Stomach (tissue), 4 donors: ENCODE data around the gene DGCR2.

Source experiments
- EP300 ChIP-seq: sonication (generic); formaldehyde crosslinking; IDR thresholded peaks from one replicate; pipeline ENCODE4 v1.6.1; 2017; ENCODE audit warnings: antibody characterized with exemption
- POLR2A ChIP-seq, 4 donors: fragments of 450-650 bp; IDR thresholded peaks; one replicate each; pipeline ENCODE4 v1.6.1; 2016; ENCODE audit warnings: antibody characterized with exemption in 4 of 4, control low read depth in 2 of 4, mild to moderate bottlenecking in 1 of 4, moderate library complexity in 1 of 4
- TF ChIP-seq, protein P1 (sequence below), 7 experiments: fragments of 450-650 bp in 4 of 7; fragments of 200-600 bp in 3 of 7; sonication (generic) in 3 of 7; IDR thresholded peaks; one replicate each; pipeline ENCODE4 v1.5.1; 2016 to 2019; ENCODE audit warnings: antibody characterized with exemption in 7 of 7, control low read depth in 2 of 7, mild to moderate bottlenecking in 1 of 7

DNA sequence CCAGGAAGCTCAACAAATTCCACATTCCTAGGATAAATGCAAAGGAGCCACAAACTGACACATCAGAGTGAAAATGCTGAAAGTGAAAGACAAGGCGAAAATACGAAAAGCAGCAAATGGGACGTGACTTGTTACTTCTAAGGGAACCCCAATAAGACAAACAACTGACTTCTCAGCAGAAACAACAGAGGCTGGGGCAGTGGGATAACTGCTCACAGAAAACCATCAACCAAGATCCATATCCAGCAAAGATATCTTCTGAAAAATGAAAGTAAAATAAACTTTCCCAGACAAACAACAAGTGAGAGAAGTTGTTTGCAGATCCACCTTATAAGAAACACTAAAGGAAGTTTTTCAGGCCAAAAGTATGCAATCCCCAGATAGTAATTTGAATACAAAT, 72.1 kb downstream of the DGCR2 start:
- TF ChIP-seq POLR2A (IDR thresholded peaks at IDR 0.05): no peak
- TF ChIP-seq, protein P1, sequence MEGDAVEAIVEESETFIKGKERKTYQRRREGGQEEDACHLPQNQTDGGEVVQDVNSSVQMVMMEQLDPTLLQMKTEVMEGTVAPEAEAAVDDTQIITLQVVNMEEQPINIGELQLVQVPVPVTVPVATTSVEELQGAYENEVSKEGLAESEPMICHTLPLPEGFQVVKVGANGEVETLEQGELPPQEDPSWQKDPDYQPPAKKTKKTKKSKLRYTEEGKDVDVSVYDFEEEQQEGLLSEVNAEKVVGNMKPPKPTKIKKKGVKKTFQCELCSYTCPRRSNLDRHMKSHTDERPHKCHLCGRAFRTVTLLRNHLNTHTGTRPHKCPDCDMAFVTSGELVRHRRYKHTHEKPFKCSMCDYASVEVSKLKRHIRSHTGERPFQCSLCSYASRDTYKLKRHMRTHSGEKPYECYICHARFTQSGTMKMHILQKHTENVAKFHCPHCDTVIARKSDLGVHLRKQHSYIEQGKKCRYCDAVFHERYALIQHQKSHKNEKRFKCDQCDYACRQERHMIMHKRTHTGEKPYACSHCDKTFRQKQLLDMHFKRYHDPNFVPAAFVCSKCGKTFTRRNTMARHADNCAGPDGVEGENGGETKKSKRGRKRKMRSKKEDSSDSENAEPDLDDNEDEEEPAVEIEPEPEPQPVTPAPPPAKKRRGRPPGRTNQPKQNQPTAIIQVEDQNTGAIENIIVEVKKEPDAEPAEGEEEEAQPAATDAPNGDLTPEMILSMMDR (IDR thresholded peaks at IDR 0.05): no peak
- TF ChIP-seq EP300: no peak
